Measurements from ENCODE around the gene MAML3. TPM values are rescaled to one million over a fixed set of nuclear protein-coding genes. Genes with fewer than 3 reads are reported as not detected.
A peak's percentile ranks its signal among the peaks of the same experiment; 100 is the strongest.

The MAML3 gene
- total RNA-seq, 1 donor from 2014 or later = 21.8 TPM

GRCh38 chr4:139977838-139978609 lies 176.0 kb downstream of the MAML3 start:
- Mint-ChIP-seq H3K4me1 (ENCODE audit: unreplicated experiment) (peaks cover 28% of the 10 kb centered on the region), H3K9me3 (peaks cover 4% of the 10 kb centered on the region), H3K36me3 (peaks cover 20% of the 10 kb centered on the region), H3K27ac (peak overlapping the region; percentile 77), H3K27me3 (no peaks in the 10 kb centered on the region), H3K4me3 (no peak overlapping the region)
- TF ChIP-seq, protein P1, sequence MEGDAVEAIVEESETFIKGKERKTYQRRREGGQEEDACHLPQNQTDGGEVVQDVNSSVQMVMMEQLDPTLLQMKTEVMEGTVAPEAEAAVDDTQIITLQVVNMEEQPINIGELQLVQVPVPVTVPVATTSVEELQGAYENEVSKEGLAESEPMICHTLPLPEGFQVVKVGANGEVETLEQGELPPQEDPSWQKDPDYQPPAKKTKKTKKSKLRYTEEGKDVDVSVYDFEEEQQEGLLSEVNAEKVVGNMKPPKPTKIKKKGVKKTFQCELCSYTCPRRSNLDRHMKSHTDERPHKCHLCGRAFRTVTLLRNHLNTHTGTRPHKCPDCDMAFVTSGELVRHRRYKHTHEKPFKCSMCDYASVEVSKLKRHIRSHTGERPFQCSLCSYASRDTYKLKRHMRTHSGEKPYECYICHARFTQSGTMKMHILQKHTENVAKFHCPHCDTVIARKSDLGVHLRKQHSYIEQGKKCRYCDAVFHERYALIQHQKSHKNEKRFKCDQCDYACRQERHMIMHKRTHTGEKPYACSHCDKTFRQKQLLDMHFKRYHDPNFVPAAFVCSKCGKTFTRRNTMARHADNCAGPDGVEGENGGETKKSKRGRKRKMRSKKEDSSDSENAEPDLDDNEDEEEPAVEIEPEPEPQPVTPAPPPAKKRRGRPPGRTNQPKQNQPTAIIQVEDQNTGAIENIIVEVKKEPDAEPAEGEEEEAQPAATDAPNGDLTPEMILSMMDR (conservative IDR thresholded peaks at IDR 0.05) = no peak
- DNase-seq (ENCODE audit: extremely low spot score, unreplicated experiment) = no peak

GRCh38 chr4:139975830-139976272 lies 178.1 kb downstream of the MAML3 start:
- Mint-ChIP-seq H3K9me3 (peaks cover 4% of the 10 kb centered on the region), H3K27ac (peak overlapping the region; percentile 90), H3K36me3 (peaks cover 14% of the 10 kb centered on the region), H3K4me3 (peak overlapping the region; percentile 33), H3K27me3 (no peaks in the 10 kb centered on the region), H3K4me1 (ENCODE audit: unreplicated experiment) (peaks cover 28% of the 10 kb centered on the region)
- TF ChIP-seq, protein P1 (conservative IDR thresholded peaks at IDR 0.05) = no peak
- DNase-seq (ENCODE audit: extremely low spot score, unreplicated experiment) = no peak

DNA sequence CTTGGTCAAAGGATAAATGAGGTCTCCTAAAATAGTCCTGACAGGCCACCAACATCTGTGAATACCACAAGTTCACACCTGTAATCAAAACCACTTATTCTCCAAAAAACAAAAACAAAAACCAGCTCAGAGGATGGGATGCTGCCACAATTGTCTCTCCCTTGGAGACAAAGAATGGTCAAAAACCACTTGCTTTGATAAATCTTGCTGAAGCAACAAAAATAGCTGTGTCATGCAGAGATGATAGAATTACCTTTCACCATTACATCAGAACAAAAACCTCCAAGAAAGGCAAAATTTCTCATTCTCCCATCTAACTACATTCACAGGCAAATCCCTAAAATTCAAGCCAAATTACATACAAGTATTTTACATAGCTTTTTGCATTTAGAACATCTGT lies 180.4 kb downstream of the MAML3 start:
- Mint-ChIP-seq H3K4me1 (ENCODE audit: unreplicated experiment) (peaks cover 28% of the 10 kb centered on the region), H3K9me3 (peaks cover 2% of the 10 kb centered on the region), H3K27me3 (no peaks in the 10 kb centered on the region), H3K27ac (peak overlapping the region; percentile 33), H3K36me3 (peaks cover 2% of the 10 kb centered on the region), H3K4me3 (no peak overlapping the region)
- TF ChIP-seq, protein P1 (conservative IDR thresholded peaks at IDR 0.05) = no peak
- no peak for DNase-seq (ENCODE audit: extremely low spot score, unreplicated experiment)

- Mint-ChIP-seq H3K27ac (peak overlapping the region; percentile 33), H3K4me1 (ENCODE audit: unreplicated experiment) (peaks cover 28% of the 10 kb centered on the region), H3K27me3 (no peaks in the 10 kb centered on the region), H3K36me3 (no peaks in the 10 kb centered on the region), H3K4me3 (no peak overlapping the region), H3K9me3 (no peaks in the 10 kb centered on the region)
- TF ChIP-seq, protein P1 (conservative IDR thresholded peaks at IDR 0.05) = no peak
- no peak for DNase-seq (ENCODE audit: extremely low spot score, unreplicated experiment)
These were observed 181.0 kb downstream of the MAML3 start for GRCh38 chr4:139973015-139973414.

- no peaks in the 10 kb centered on the region for H3K27me3 Mint-ChIP-seq
- H3K36me3 Mint-ChIP-seq = no peaks in the 10 kb centered on the region
- TF ChIP-seq, protein P1 (conservative IDR thresholded peaks at IDR 0.05) = no peak
- H3K9me3 Mint-ChIP-seq = no peaks in the 10 kb centered on the region
- H3K27ac Mint-ChIP-seq = no peak overlapping the region
- H3K4me1 Mint-ChIP-seq (ENCODE audit: unreplicated experiment) = peaks cover 33% of the 10 kb centered on the region
- no peak for DNase-seq (ENCODE audit: extremely low spot score, unreplicated experiment)
- no peak overlapping the region for H3K4me3 Mint-ChIP-seq
These were observed 181.7 kb downstream of the MAML3 start for GRCh38 chr4:139972305-139972704.
